ENCODE data around the gene VAV2. TPM values are rescaled to one million over a fixed set of nuclear protein-coding genes. Genes with fewer than 3 reads are reported as not detected.

The VAV2 gene
- total RNA-seq, 1 experiment from 2014 or later: 30.7 TPM

DNA sequence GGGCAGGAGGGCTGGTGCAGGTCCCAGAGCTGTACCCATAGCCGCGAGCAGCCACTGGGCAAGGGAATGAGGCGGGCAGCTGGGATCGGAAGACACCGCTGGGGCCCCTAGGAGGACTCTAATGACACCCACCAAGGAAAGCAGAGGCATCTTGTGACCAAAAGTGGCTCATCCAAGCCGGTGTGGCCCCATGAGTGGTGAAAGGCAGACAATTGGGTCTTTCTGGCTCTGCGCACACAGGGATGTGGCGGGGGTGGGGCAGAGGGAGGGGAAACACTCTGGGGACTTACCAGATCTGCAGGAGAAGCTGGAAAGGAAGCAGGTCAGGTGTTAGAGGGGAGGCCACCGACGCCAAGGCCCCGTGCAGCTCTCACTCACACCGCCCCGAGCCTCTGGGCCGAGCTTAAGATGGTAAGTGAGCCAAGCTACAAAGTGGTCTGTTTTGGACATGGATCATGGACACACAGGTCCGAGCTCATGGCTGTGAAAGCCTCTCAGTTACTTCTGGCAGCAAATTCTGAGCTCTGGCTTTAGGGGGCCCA is 211.6 kb downstream of the VAV2 start:
- CTCF ChIA-PET: interaction anchor here (0.6 kb wide), 1 partner anchor 130 kb away, joined by 3 read pairs; no protein-coding TSS in a partner anchor

DNA sequence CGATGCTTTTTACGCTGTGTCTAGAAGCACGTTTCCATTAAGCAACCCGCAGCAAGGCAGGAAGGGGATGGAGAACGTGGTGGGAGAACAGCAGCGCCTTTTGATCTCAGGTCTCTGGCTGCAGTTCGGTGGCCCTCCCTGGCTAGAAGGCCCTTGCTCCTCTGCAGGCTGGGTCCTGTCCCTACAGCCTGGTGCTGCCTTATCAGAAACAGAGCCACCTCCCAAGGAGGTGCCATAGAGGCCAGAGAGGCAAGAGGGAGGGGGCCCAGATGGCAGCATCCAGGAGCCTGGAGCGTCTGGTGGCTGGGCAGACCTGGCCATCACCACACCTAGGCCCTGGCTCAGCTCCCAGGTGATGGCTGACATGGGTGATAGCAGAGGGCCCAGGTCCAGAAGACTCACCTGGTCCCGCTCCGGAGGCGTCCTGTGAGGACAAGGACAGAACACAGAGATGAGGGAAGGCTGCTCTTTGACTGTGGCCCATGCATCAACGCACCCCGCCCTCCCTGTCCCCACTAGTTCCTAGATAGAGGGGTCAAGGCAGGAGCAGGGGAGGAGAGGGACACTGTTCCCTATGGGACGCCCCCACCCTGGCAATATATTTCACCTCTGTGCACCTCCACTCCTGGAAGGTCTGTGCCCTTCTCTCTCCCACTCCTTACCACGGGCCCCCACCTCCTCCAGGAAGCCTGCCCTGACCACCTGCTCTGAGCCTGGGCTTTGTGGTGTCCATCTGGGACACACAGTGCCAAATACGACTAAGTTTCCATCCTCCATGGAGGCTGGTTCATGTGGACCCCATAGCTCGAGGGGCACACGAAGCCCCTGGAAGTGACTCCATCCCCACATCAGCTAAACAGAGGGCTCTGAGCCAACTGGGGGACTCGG is 212.4 kb downstream of the VAV2 start:
- no peak overlapping the region for H3K27ac Mint-ChIP-seq (ENCODE audit: unreplicated experiment)
- no peak for TF ChIP-seq CTCF (IDR thresholded peaks at IDR 0.05; ENCODE audit: unreplicated experiment)
- intact Hi-C loops (cut with micrococcal nuclease; ENCODE audit: unreplicated experiment): no loop called here
- no peak overlapping the region for H3K4me3 Mint-ChIP-seq (ENCODE audit: low read depth, unreplicated experiment)
- DNase-seq: no peak
- no peaks in the 10 kb centered on the region for H3K4me1 Mint-ChIP-seq (ENCODE audit: low read depth, unreplicated experiment)
- H3K27me3 Mint-ChIP-seq (ENCODE audit: unreplicated experiment): no peaks in the 10 kb centered on the region
- no peaks in the 10 kb centered on the region for H3K9me3 Mint-ChIP-seq (ENCODE audit: low read depth, unreplicated experiment)
- H3K36me3 Mint-ChIP-seq (ENCODE audit: insufficient read depth, unreplicated experiment): peaks cover 5% of the 10 kb centered on the region
- BruUV-seq (replicated peaks): no TSS peak
- CTCF ChIA-PET: interaction anchor here (0.6 kb wide), 1 partner anchor 131 kb away, joined by 3 read pairs; no protein-coding TSS in a partner anchor

More for the DNA sequence above, 211.6 kb downstream of the VAV2 start:
- intact Hi-C loops (cut with micrococcal nuclease; ENCODE audit: unreplicated experiment): no loop called here
- no peak for TF ChIP-seq CTCF (IDR thresholded peaks at IDR 0.05; ENCODE audit: unreplicated experiment)
- H3K27ac Mint-ChIP-seq (ENCODE audit: unreplicated experiment): no peak overlapping the region
- BruUV-seq (replicated peaks): no TSS peak
- H3K36me3 Mint-ChIP-seq (ENCODE audit: insufficient read depth, unreplicated experiment): peaks cover 5% of the 10 kb centered on the region
- H3K4me1 Mint-ChIP-seq (ENCODE audit: low read depth, unreplicated experiment): no peaks in the 10 kb centered on the region
- no peaks in the 10 kb centered on the region for H3K9me3 Mint-ChIP-seq (ENCODE audit: low read depth, unreplicated experiment)
- no peak for DNase-seq
- no peak overlapping the region for H3K4me3 Mint-ChIP-seq (ENCODE audit: low read depth, unreplicated experiment)
- H3K27me3 Mint-ChIP-seq (ENCODE audit: unreplicated experiment): no peaks in the 10 kb centered on the region

GRCh38 chr9:133779081-133779480 is 213.0 kb downstream of the VAV2 start:
- BruUV-seq (replicated peaks): no TSS peak
- Mint-ChIP-seq H3K36me3 (ENCODE audit: insufficient read depth, unreplicated experiment) (peaks cover 5% of the 10 kb centered on the region), H3K9me3 (ENCODE audit: low read depth, unreplicated experiment) (no peaks in the 10 kb centered on the region), H3K27me3 (ENCODE audit: unreplicated experiment) (no peaks in the 10 kb centered on the region), H3K4me1 (ENCODE audit: low read depth, unreplicated experiment) (no peaks in the 10 kb centered on the region), H3K4me3 (ENCODE audit: low read depth, unreplicated experiment) (no peak overlapping the region), H3K27ac (ENCODE audit: unreplicated experiment) (no peak overlapping the region)
- CTCF ChIA-PET: no interaction called here
- TF ChIP-seq CTCF (IDR thresholded peaks at IDR 0.05; ENCODE audit: unreplicated experiment): no peak
- DNase-seq: no peak
- intact Hi-C loops (cut with micrococcal nuclease; ENCODE audit: unreplicated experiment): no loop called here

DNA sequence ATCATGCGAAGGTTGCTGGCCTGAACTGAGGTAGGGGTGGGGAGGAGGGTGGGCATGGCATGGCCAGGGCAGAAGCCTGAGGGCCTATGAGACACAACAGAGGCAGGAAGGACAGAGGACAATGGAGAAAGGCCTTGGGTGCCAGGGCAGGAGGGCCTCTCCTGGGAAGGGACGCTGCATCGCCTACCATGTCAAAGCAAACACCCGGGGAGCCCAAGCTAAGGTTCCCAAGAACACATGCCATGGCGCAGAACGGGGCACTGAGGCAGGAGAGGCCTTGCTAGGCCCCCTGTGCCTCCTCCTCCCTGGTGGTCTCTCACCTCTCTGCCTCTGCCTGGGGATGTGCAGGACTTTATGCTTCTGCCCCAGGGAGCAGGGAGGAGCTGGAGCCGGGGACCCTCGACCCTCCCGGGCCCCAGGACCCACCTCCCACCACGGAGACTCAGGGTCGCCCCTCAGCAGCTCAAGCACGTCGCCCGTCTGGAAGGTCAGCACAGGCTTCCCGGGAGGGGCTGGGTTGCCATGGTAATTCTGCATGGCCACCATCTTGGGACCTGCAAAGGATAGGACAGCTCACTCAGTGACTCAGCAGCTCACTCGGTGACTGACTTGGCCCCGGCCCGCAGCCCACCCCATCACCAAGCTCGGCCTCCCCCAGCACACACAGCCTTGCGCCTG is 213.6 kb downstream of the VAV2 start:
- H3K36me3 Mint-ChIP-seq (ENCODE audit: insufficient read depth, unreplicated experiment): peaks cover 5% of the 10 kb centered on the region
- no peaks in the 10 kb centered on the region for H3K9me3 Mint-ChIP-seq (ENCODE audit: low read depth, unreplicated experiment)
- no peaks in the 10 kb centered on the region for H3K27me3 Mint-ChIP-seq (ENCODE audit: unreplicated experiment)
- CTCF ChIA-PET: no interaction called here
- no peaks in the 10 kb centered on the region for H3K4me1 Mint-ChIP-seq (ENCODE audit: low read depth, unreplicated experiment)
- intact Hi-C loops (cut with micrococcal nuclease; ENCODE audit: unreplicated experiment): no loop called here
- no peak overlapping the region for H3K27ac Mint-ChIP-seq (ENCODE audit: unreplicated experiment)
- no peak for DNase-seq
- TF ChIP-seq CTCF (IDR thresholded peaks at IDR 0.05; ENCODE audit: unreplicated experiment): no peak
- H3K4me3 Mint-ChIP-seq (ENCODE audit: low read depth, unreplicated experiment): no peak overlapping the region
- no TSS peak for BruUV-seq (replicated peaks)

Measured in Calu3 (cell line).